H1 (cell line): ENCODE results near the gene FAM9C. TPM values are rescaled to one million over a fixed set of nuclear protein-coding genes. Genes with fewer than 3 reads are reported as not detected.

Experiments used
- CBX8 ChIP-seq: fragments of 300-800, 300-1000 bp; sonication (generic); IDR thresholded peaks from 2 replicates; pipeline ENCODE4 v1.7.1; 2016; ENCODE audit warnings: low read depth, low read length, borderline replicate concordance
- CHD1 ChIP-seq: IDR thresholded peaks from 2 replicates; pipeline ENCODE4 v1.6.1; 2012; ENCODE audit warnings: low read depth, low read length, improper control_type of control experiment
- POLR2AphosphoS5 ChIP-seq: IDR thresholded peaks from 2 replicates; pipeline ENCODE4 v1.6.1; 2011; ENCODE audit warnings: low read depth, low read length
- RFX5 ChIP-seq: IDR thresholded peaks from 2 replicates; pipeline ENCODE4 v1.6.1; 2011; ENCODE audit warnings: low read depth, low read length, improper control_type of control experiment, borderline replicate concordance
- RXRA ChIP-seq: IDR thresholded peaks from 2 replicates; pipeline ENCODE4 v1.6.1; 2011; ENCODE audit warnings: low read depth, mild to moderate bottlenecking, low read length, moderate library complexity; ENCODE audit not compliant: insufficient read depth
- SUZ12 ChIP-seq: fragments of 200-600 bp; sonication (generic); IDR thresholded peaks from 2 replicates; pipeline ENCODE4 v1.6.1; 2012; ENCODE audit warnings: mild to moderate bottlenecking, inconsistent platforms, low read length, moderate library complexity, mixed read lengths
- TAF1 ChIP-seq: IDR thresholded peaks from 2 replicates; pipeline ENCODE4 v1.6.1; 2011; ENCODE audit warnings: mild to moderate bottlenecking, low read depth, low read length
- ZNF274 ChIP-seq: IDR thresholded peaks from 2 replicates; pipeline ENCODE4 v1.7.0; 2012; ENCODE audit warnings: low read length, borderline replicate concordance; ENCODE audit errors: extremely low read depth
- polyA plus RNA-seq, 7 experiments: library from polyadenylated mRNA; depleted of rRNA in 3 of 7; stranded (reverse) in 5 of 7; unstranded in 2 of 7; fragments of >200 nt in 5 of 7; fragments of 200-250 nt in 2 of 7; gene quantifications; 1 replicate in 5 of 7; 2 replicates in 1 of 7; 4 replicates in 1 of 7; pipeline versions ENCODE4 v1.2.1 to v1.2.3, GENCODE V29; 2011 to 2013; ENCODE audit warnings: missing spikeins in 2 of 7, mixed read lengths in 2 of 7
- total RNA-seq: library from RNA; stranded (reverse); fragmentation: NEBNext Ultra II Directional; extraction: Animal tissue kit (Norgen Biotek cat#: 25700); gene quantifications from 2 replicates; pipeline ENCODE4 v1.2.1, GENCODE V29; 2021
- TF ChIP-seq, protein P1 (sequence below): fragments of 300-600 bp; sonication (generic); IDR thresholded peaks from 2 replicates; pipeline ENCODE4 v1.7.1; 2012; ENCODE audit warnings: low read length, moderate library complexity, mild to moderate bottlenecking, inconsistent platforms; ENCODE audit not compliant: insufficient replicate concordance
- TF ChIP-seq, protein P2 (sequence below): IDR thresholded peaks from 2 replicates; pipeline ENCODE4 v1.6.1; 2011; ENCODE audit warnings: low read depth, mild to moderate bottlenecking, low read length; ENCODE audit not compliant: insufficient read depth

Gene FAM9C
- total and polyA plus RNA-seq, 2 of the 8 experiments (the other 6 are each of a cell fraction or from before 2014, with no cell fraction given): not detected

DNA sequence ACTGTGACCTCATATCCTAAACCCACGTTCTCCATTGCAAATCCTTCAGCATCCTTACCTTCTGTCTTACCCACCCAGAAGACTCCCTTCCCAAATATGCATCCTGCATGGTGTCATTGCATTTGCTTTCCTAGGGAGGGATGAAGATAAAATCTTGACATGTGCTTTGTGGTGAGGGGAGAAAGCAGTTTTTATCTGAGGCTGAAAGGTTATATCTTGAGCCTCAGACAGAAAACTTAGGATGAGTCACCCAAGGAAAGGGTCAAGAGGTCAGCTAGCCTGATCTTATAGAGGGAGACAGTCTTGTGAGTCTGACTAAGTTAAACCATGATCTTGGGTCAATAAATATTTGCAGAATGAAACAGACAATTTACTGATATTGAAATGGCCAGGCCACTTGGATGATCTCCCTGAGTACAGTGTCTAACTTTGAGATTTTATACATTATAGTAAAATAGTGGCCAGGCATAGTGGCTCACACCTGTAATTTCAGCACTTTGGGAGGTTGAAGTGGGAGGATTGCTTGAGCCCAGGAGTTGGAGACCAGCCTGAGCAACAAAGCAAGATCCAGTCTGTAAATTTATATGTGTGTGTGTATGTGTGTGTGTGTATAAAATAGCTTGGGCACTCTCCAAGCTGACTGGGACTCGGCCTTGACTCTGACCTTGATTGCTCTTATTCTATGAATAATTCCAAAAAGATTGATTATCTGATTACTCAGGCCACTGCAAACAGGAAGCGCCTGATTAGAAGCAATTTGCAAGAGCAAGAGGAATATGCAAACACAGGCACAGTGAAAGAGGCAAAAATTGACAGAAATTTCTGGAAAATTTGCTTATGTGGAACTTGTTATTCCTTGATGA is 15.4 kb upstream of the FAM9C start (continued):
- TF ChIP-seq, protein P1, sequence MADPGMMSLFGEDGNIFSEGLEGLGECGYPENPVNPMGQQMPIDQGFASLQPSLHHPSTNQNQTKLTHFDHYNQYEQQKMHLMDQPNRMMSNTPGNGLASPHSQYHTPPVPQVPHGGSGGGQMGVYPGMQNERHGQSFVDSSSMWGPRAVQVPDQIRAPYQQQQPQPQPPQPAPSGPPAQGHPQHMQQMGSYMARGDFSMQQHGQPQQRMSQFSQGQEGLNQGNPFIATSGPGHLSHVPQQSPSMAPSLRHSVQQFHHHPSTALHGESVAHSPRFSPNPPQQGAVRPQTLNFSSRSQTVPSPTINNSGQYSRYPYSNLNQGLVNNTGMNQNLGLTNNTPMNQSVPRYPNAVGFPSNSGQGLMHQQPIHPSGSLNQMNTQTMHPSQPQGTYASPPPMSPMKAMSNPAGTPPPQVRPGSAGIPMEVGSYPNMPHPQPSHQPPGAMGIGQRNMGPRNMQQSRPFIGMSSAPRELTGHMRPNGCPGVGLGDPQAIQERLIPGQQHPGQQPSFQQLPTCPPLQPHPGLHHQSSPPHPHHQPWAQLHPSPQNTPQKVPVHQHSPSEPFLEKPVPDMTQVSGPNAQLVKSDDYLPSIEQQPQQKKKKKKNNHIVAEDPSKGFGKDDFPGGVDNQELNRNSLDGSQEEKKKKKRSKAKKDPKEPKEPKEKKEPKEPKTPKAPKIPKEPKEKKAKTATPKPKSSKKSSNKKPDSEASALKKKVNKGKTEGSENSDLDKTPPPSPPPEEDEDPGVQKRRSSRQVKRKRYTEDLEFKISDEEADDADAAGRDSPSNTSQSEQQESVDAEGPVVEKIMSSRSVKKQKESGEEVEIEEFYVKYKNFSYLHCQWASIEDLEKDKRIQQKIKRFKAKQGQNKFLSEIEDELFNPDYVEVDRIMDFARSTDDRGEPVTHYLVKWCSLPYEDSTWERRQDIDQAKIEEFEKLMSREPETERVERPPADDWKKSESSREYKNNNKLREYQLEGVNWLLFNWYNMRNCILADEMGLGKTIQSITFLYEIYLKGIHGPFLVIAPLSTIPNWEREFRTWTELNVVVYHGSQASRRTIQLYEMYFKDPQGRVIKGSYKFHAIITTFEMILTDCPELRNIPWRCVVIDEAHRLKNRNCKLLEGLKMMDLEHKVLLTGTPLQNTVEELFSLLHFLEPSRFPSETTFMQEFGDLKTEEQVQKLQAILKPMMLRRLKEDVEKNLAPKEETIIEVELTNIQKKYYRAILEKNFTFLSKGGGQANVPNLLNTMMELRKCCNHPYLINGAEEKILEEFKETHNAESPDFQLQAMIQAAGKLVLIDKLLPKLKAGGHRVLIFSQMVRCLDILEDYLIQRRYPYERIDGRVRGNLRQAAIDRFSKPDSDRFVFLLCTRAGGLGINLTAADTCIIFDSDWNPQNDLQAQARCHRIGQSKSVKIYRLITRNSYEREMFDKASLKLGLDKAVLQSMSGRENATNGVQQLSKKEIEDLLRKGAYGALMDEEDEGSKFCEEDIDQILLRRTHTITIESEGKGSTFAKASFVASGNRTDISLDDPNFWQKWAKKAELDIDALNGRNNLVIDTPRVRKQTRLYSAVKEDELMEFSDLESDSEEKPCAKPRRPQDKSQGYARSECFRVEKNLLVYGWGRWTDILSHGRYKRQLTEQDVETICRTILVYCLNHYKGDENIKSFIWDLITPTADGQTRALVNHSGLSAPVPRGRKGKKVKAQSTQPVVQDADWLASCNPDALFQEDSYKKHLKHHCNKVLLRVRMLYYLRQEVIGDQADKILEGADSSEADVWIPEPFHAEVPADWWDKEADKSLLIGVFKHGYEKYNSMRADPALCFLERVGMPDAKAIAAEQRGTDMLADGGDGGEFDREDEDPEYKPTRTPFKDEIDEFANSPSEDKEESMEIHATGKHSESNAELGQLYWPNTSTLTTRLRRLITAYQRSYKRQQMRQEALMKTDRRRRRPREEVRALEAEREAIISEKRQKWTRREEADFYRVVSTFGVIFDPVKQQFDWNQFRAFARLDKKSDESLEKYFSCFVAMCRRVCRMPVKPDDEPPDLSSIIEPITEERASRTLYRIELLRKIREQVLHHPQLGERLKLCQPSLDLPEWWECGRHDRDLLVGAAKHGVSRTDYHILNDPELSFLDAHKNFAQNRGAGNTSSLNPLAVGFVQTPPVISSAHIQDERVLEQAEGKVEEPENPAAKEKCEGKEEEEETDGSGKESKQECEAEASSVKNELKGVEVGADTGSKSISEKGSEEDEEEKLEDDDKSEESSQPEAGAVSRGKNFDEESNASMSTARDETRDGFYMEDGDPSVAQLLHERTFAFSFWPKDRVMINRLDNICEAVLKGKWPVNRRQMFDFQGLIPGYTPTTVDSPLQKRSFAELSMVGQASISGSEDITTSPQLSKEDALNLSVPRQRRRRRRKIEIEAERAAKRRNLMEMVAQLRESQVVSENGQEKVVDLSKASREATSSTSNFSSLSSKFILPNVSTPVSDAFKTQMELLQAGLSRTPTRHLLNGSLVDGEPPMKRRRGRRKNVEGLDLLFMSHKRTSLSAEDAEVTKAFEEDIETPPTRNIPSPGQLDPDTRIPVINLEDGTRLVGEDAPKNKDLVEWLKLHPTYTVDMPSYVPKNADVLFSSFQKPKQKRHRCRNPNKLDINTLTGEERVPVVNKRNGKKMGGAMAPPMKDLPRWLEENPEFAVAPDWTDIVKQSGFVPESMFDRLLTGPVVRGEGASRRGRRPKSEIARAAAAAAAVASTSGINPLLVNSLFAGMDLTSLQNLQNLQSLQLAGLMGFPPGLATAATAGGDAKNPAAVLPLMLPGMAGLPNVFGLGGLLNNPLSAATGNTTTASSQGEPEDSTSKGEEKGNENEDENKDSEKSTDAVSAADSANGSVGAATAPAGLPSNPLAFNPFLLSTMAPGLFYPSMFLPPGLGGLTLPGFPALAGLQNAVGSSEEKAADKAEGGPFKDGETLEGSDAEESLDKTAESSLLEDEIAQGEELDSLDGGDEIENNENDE: no peak
- TF ChIP-seq CBX8 (no peak), POLR2AphosphoS5 (no peak), RXRA (no peak), CHD1 (no peak), ZNF274 (no peak), RFX5 (no peak), SUZ12 (no peak), TAF1 (no peak)
- TF ChIP-seq, protein P2, sequence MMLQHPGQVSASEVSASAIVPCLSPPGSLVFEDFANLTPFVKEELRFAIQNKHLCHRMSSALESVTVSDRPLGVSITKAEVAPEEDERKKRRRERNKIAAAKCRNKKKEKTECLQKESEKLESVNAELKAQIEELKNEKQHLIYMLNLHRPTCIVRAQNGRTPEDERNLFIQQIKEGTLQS: no peak
